ENCODE results near the gene IFNAR2.

- TF ChIP-seq, protein P1, sequence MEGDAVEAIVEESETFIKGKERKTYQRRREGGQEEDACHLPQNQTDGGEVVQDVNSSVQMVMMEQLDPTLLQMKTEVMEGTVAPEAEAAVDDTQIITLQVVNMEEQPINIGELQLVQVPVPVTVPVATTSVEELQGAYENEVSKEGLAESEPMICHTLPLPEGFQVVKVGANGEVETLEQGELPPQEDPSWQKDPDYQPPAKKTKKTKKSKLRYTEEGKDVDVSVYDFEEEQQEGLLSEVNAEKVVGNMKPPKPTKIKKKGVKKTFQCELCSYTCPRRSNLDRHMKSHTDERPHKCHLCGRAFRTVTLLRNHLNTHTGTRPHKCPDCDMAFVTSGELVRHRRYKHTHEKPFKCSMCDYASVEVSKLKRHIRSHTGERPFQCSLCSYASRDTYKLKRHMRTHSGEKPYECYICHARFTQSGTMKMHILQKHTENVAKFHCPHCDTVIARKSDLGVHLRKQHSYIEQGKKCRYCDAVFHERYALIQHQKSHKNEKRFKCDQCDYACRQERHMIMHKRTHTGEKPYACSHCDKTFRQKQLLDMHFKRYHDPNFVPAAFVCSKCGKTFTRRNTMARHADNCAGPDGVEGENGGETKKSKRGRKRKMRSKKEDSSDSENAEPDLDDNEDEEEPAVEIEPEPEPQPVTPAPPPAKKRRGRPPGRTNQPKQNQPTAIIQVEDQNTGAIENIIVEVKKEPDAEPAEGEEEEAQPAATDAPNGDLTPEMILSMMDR (IDR thresholded peaks at IDR 0.05; ENCODE audit: poor library complexity, severe bottlenecking), result no peak
- no peak for TF ChIP-seq EP300 (conservative IDR thresholded peaks at IDR 0.05; ENCODE audit: poor library complexity, severe bottlenecking)
- no peak for TF ChIP-seq EZH2 (IDR thresholded peaks at IDR 0.05; ENCODE audit: borderline replicate concordance, insufficient read depth, low read length, poor library complexity, severe bottlenecking)
- TF ChIP-seq, protein P2, sequence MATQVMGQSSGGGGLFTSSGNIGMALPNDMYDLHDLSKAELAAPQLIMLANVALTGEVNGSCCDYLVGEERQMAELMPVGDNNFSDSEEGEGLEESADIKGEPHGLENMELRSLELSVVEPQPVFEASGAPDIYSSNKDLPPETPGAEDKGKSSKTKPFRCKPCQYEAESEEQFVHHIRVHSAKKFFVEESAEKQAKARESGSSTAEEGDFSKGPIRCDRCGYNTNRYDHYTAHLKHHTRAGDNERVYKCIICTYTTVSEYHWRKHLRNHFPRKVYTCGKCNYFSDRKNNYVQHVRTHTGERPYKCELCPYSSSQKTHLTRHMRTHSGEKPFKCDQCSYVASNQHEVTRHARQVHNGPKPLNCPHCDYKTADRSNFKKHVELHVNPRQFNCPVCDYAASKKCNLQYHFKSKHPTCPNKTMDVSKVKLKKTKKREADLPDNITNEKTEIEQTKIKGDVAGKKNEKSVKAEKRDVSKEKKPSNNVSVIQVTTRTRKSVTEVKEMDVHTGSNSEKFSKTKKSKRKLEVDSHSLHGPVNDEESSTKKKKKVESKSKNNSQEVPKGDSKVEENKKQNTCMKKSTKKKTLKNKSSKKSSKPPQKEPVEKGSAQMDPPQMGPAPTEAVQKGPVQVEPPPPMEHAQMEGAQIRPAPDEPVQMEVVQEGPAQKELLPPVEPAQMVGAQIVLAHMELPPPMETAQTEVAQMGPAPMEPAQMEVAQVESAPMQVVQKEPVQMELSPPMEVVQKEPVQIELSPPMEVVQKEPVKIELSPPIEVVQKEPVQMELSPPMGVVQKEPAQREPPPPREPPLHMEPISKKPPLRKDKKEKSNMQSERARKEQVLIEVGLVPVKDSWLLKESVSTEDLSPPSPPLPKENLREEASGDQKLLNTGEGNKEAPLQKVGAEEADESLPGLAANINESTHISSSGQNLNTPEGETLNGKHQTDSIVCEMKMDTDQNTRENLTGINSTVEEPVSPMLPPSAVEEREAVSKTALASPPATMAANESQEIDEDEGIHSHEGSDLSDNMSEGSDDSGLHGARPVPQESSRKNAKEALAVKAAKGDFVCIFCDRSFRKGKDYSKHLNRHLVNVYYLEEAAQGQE (IDR thresholded peaks at IDR 0.05; ENCODE audit: borderline replicate concordance), result no peak
- no peak for TF ChIP-seq POLR2AphosphoS5 (IDR thresholded peaks at IDR 0.05)
Measured at GRCh38 chr21:33211305-33211704, 18.4 kb upstream of the IFNAR2 start.

Data from neural cell (in vitro differentiated cells).